ENCODE data around the gene LGALS3BP. TPM values are rescaled to one million over a fixed set of nuclear protein-coding genes. Genes with fewer than 3 reads are reported as not detected.

Gene LGALS3BP
- total and polyA plus RNA-seq, 2 of the 13 experiments (the other 11 are each of a cell fraction or from before 2014, with no cell fraction given), result 137 to 332 TPM

DNA sequence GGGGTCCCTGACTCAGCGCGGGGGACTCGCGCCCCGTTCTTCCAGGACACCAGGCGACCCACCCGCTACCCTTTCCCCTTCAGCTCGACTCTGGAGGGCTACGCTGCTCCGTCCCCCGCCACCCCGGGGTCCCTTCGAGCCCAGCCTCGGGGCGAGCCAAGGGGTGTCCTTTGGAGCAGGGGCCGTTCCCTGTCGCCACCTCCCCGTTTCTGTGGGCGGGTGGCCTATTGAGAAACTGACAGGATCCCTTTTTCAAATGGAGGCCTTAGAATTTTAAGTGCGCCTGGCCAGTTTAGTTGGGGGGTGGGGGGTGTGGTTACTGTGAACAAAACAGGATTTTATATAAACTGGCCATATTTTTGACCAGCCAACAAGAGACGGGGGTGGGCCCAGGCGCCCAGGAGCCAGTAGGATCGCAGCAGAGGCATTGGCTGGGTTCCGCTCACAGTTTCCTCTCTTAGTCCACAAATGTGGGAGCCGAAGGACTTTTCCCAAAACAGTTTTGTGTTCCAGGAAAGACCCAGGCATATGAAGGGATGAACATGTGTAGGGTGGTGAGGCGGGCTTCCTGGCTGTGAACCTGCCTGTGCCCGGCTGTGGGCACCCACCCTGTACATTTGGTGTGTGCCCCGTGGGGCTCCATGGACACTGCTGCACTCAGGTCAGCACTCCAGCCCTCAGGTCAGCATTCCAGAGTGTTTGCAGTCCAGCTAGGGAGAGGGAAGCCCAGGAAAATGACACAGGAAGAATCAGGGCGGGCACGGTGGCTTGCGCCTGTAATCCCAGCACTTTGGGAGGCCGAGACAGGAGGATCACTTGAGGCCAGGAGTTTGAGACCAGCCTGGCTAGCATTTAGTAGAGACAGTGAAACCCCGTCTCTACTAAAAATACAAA, 53.8 kb downstream of the LGALS3BP start (continued):
- TF ChIP-seq, protein P1, sequence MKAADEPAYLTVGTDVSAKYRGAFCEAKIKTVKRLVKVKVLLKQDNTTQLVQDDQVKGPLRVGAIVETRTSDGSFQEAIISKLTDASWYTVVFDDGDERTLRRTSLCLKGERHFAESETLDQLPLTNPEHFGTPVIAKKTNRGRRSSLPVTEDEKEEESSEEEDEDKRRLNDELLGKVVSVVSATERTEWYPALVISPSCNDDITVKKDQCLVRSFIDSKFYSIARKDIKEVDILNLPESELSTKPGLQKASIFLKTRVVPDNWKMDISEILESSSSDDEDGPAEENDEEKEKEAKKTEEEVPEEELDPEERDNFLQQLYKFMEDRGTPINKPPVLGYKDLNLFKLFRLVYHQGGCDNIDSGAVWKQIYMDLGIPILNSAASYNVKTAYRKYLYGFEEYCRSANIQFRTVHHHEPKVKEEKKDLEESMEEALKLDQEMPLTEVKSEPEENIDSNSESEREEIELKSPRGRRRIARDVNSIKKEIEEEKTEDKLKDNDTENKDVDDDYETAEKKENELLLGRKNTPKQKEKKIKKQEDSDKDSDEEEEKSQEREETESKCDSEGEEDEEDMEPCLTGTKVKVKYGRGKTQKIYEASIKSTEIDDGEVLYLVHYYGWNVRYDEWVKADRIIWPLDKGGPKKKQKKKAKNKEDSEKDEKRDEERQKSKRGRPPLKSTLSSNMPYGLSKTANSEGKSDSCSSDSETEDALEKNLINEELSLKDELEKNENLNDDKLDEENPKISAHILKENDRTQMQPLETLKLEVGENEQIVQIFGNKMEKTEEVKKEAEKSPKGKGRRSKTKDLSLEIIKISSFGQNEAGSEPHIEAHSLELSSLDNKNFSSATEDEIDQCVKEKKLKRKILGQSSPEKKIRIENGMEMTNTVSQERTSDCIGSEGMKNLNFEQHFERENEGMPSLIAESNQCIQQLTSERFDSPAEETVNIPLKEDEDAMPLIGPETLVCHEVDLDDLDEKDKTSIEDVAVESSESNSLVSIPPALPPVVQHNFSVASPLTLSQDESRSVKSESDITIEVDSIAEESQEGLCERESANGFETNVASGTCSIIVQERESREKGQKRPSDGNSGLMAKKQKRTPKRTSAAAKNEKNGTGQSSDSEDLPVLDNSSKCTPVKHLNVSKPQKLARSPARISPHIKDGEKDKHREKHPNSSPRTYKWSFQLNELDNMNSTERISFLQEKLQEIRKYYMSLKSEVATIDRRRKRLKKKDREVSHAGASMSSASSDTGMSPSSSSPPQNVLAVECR (CRISPR knock-in tag; IDR thresholded peaks at IDR 0.05; ENCODE audit: borderline replicate concordance), result peak; percentile 36; the same call in 1 of the 2 replicates
- peak; percentile 60; the same call in 1 of the 2 replicates for TF ChIP-seq ZNF777 (CRISPR knock-in tag; IDR thresholded peaks at IDR 0.05)
- no peak for TF ChIP-seq ZNF562 (CRISPR knock-in tag; IDR thresholded peaks at IDR 0.05; ENCODE audit: borderline replicate concordance)
- peak; percentile 52 for TF ChIP-seq NRL (CRISPR knock-in tag; IDR thresholded peaks at IDR 0.05; ENCODE audit: borderline replicate concordance)
- peak; percentile 34 for TF ChIP-seq ERF (CRISPR knock-in tag; IDR thresholded peaks at IDR 0.05)
- TF ChIP-seq ZNF556 (CRISPR knock-in tag; IDR thresholded peaks at IDR 0.05; ENCODE audit: borderline replicate concordance), result peak; percentile 75; the same call in 1 of the 2 replicates
- TF ChIP-seq ZNF564 (CRISPR knock-in tag; IDR thresholded peaks at IDR 0.05), result no peak
- no peak for TF ChIP-seq TP53 (CRISPR knock-in tag; conservative IDR thresholded peaks at IDR 0.05)
- 0 out of 2 replicates have a peak, but pooled peaks have one; percentile 16 for TF ChIP-seq ZNF720 (CRISPR knock-in tag; IDR thresholded peaks at IDR 0.05)
- no peak for TF ChIP-seq NR2F6 (IDR thresholded peaks at IDR 0.05)
- peak; percentile 16; the same call in 1 of the 2 replicates for TF ChIP-seq NR2F6 (CRISPR knock-in tag; IDR thresholded peaks at IDR 0.05)
- peak; percentile 30; the same call in 1 of the 2 replicates for TF ChIP-seq ZBTB7A (CRISPR knock-in tag; IDR thresholded peaks at IDR 0.05)
- TF ChIP-seq MXD4 (CRISPR knock-in tag; IDR thresholded peaks at IDR 0.05), result 0 out of 2 replicates have a peak, but pooled peaks have one; percentile 42
- no peak for TF ChIP-seq GABPA (IDR thresholded peaks at IDR 0.05; ENCODE audit: low read depth, low read length)
- 0 out of 2 replicates have a peak, but pooled peaks have one; percentile 16 for TF ChIP-seq GABPA (CRISPR knock-in tag; IDR thresholded peaks at IDR 0.05; ENCODE audit: low read depth)
- peak; percentile 36; the same call in 1 of the 2 replicates for TF ChIP-seq ZNF788 (CRISPR knock-in tag; IDR thresholded peaks at IDR 0.05; ENCODE audit: borderline replicate concordance)
- peak; percentile 64 for TF ChIP-seq ZFX (CRISPR knock-in tag; IDR thresholded peaks at IDR 0.05; ENCODE audit: low read depth)
- peak; percentile 35; the same call in 1 of the 2 replicates for TF ChIP-seq NFKB2 (CRISPR knock-in tag; IDR thresholded peaks at IDR 0.05; ENCODE audit: borderline replicate concordance)
- peak; percentile 6; the same call in 1 of the 2 replicates for TF ChIP-seq GABPB1 (CRISPR knock-in tag; IDR thresholded peaks at IDR 0.05)
- 0 out of 2 replicates have a peak, but pooled peaks have one; percentile 34 for TF ChIP-seq RXRA (CRISPR knock-in tag; IDR thresholded peaks at IDR 0.05)
- TF ChIP-seq, protein P2, sequence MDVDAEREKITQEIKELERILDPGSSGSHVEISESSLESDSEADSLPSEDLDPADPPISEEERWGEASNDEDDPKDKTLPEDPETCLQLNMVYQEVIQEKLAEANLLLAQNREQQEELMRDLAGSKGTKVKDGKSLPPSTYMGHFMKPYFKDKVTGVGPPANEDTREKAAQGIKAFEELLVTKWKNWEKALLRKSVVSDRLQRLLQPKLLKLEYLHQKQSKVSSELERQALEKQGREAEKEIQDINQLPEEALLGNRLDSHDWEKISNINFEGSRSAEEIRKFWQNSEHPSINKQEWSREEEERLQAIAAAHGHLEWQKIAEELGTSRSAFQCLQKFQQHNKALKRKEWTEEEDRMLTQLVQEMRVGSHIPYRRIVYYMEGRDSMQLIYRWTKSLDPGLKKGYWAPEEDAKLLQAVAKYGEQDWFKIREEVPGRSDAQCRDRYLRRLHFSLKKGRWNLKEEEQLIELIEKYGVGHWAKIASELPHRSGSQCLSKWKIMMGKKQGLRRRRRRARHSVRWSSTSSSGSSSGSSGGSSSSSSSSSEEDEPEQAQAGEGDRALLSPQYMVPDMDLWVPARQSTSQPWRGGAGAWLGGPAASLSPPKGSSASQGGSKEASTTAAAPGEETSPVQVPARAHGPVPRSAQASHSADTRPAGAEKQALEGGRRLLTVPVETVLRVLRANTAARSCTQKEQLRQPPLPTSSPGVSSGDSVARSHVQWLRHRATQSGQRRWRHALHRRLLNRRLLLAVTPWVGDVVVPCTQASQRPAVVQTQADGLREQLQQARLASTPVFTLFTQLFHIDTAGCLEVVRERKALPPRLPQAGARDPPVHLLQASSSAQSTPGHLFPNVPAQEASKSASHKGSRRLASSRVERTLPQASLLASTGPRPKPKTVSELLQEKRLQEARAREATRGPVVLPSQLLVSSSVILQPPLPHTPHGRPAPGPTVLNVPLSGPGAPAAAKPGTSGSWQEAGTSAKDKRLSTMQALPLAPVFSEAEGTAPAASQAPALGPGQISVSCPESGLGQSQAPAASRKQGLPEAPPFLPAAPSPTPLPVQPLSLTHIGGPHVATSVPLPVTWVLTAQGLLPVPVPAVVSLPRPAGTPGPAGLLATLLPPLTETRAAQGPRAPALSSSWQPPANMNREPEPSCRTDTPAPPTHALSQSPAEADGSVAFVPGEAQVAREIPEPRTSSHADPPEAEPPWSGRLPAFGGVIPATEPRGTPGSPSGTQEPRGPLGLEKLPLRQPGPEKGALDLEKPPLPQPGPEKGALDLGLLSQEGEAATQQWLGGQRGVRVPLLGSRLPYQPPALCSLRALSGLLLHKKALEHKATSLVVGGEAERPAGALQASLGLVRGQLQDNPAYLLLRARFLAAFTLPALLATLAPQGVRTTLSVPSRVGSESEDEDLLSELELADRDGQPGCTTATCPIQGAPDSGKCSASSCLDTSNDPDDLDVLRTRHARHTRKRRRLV (CRISPR knock-in tag; IDR thresholded peaks at IDR 0.05), result 0 out of 2 replicates have a peak, but pooled peaks have one; percentile 41

All from HepG2 (cell line).